ENCODE measurements around the gene MEG3. TPM values are rescaled to one million over a fixed set of nuclear protein-coding genes. Genes with fewer than 3 reads are reported as not detected.

Gene MEG3
- total and polyA plus RNA-seq, 2 of the 8 experiments (the other 6 are each of a cell fraction or from before 2014, with no cell fraction given) = 0.17 to 1.1 TPM

DNA sequence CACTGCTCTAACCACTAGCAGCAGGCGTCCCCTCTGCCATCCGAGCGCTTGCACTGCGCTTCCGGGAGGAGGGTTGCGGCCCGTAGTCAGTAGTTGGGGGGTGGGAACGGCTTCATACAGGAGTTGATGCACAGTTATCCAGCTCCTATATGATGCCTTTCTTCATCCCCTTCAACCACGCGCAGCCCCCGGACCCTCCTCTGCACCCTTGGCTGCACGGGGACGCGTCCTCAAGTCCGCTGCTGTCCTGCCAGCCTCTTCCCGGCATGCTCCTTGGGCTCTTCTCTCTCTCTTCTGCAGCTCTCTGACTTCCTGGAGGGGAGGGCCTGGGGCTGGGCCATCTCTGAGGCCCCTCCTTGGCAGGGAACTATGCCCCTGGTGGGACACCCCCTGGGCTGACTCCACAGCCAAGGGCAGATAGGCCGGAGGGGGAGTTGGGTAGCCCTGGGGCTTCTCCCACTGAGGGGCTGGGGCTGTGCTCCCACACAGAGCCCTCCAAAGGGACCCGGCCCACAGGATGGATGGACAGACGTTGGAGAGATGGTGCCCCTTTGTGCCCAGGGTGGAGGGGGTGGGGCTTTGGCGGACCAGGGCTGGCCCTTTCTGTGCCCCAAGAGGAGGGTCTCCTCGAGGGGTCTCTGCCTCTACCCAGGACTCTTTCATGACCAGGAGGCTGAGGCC is 48.6 kb downstream of the MEG3 start:
- DNase-seq (ENCODE audit: low read depth in 1 of 2, low spot score in 2 of 2) = no peak
- TF ChIP-seq TAF7 (optimal IDR thresholded peaks at IDR 0.05; ENCODE audit: borderline replicate concordance, low read depth, low read length) = no peak
- no peak for TF ChIP-seq POLR2AphosphoS5 (IDR thresholded peaks at IDR 0.05; ENCODE audit: low read depth, low read length)
- TF ChIP-seq CTBP2 (IDR thresholded peaks at IDR 0.05; ENCODE audit: borderline replicate concordance, insufficient read depth, insufficient read length, low read length) = no peak
- no peak for TF ChIP-seq RXRA (IDR thresholded peaks at IDR 0.05; ENCODE audit: insufficient read depth, low read depth, low read length)
- TF ChIP-seq RFX5 (IDR thresholded peaks at IDR 0.05; ENCODE audit: borderline replicate concordance, low read depth, low read length) = no peak
- no peak for TF ChIP-seq ZNF274 (IDR thresholded peaks at IDR 0.05; ENCODE audit: borderline replicate concordance, extremely low read depth, low read length)
- H3K27me3 ChIP-seq (replicated peaks in 1 of 4; ENCODE audit: control insufficient read depth in 3 of 4, extremely low read depth in 1 of 4, insufficient read depth in 3 of 4, low read length in 3 of 4) = no peaks in the 10 kb centered on the region
- H4K20me1 ChIP-seq (replicated peaks in 1 of 2; ENCODE audit: control insufficient read depth in 1 of 2, insufficient read depth in 2 of 2, low read length in 2 of 2) = no peaks in the 10 kb centered on the region
- no peak overlapping the region for H2BK20ac ChIP-seq (ENCODE audit: low read length)
- no peaks in the 10 kb centered on the region for H3K79me2 ChIP-seq (ENCODE audit: control insufficient read depth in 1 of 2, insufficient read depth in 2 of 2, low read length in 2 of 2)
- H3K18ac ChIP-seq (ENCODE audit: extremely low read depth, low read length) = no peak overlapping the region
- H2BK15ac ChIP-seq (ENCODE audit: low read length) = no peak overlapping the region
- H3K9ac ChIP-seq (replicated peaks in 1 of 4; ENCODE audit: extremely low read depth in 1 of 4, low read depth in 3 of 4, low read length in 3 of 4) = no peak overlapping the region
- no peak overlapping the region for H4K91ac ChIP-seq (replicated peaks; ENCODE audit: insufficient read length, low read length)
- H2BK120ac ChIP-seq (replicated peaks; ENCODE audit: low read depth, low read length) = no peak overlapping the region
- no peak overlapping the region for H2AFZ ChIP-seq (ENCODE audit: low read length)
- no peak overlapping the region for H3K4me3 ChIP-seq (ENCODE audit: extremely low read depth in 1 of 4, insufficient read depth in 2 of 4, low read depth in 3 of 4, low read length in 4 of 4)
- no peak overlapping the region for H3K4ac ChIP-seq (replicated peaks; ENCODE audit: insufficient read length, low read depth, low read length)
- H2AK5ac ChIP-seq (ENCODE audit: low read depth, low read length) = no peak overlapping the region
- no peaks in the 10 kb centered on the region for H3K23me2 ChIP-seq (ENCODE audit: low read depth, low read length)
- no peak overlapping the region for H3K27ac ChIP-seq (ENCODE audit: low read depth, low read length)
- FAIRE-seq = no peak
- no peak overlapping the region for H2BK5ac ChIP-seq (ENCODE audit: low read depth, low read length)
- no peaks in the 10 kb centered on the region for H3K36me3 ChIP-seq (ENCODE audit: control insufficient read depth in 2 of 4, insufficient read depth in 4 of 4, low read length in 3 of 4)
- H3K23ac ChIP-seq (ENCODE audit: insufficient read length) = no peak overlapping the region
- H4K8ac ChIP-seq (ENCODE audit: extremely low read depth, insufficient read depth, low read length) = no peak overlapping the region
- H3K79me1 ChIP-seq (ENCODE audit: low read depth, low read length) = no peaks in the 10 kb centered on the region
- 91% methylated on average over 21 of the region's 21 CpGs; no CpG with 5 or more reads in 1 of the 2 experiments for WGBS, 2 experiments (ENCODE audit: extremely low coverage in 1 of 2, insufficient coverage in 1 of 2, insufficient read length in 1 of 2, insufficient replicate concordance in 2 of 2, low coverage in 1 of 2, low lambda C conversion rate in 2 of 2, missing lambda C conversion rate in 1 of 2)
- peaks cover 0 to 5% (median 0%) of the 10 kb centered on the region in 4 experiments; a peak in 1 of 7 replicates for H3K4me1 ChIP-seq (replicated peaks in 1 of 4; ENCODE audit: control insufficient read depth in 3 of 4, insufficient read depth in 4 of 4, low read length in 3 of 4)
- POLR2A ChIA-PET (ENCODE audit: partially characterized antibody) = no interaction called here
- no peak overlapping the region for H3K14ac ChIP-seq (ENCODE audit: insufficient read length)
- H2BK12ac ChIP-seq (ENCODE audit: low read depth, low read length) = no peak overlapping the region
- H3K9me3 ChIP-seq (ENCODE audit: insufficient read depth in 2 of 2, low read depth in 1 of 2, low read length in 1 of 2) = 0 out of 4 replicates have a peak, but pooled peaks cover 0 to 4% of the 10 kb centered on the region in 2 experiments
- CTCF ChIA-PET (ENCODE audit: partially characterized antibody) = interaction anchor here (0.6 kb wide), 1 partner anchor 27 kb away, joined by 3 read pairs; no protein-coding TSS in a partner anchor
- no peak overlapping the region for H3K4me2 ChIP-seq (ENCODE audit: insufficient read depth in 1 of 2, low read depth in 2 of 2, low read length in 2 of 2)
- no peak overlapping the region for H3K56ac ChIP-seq (replicated peaks; ENCODE audit: insufficient read length, low read depth, low read length)
- no peak overlapping the region for H4K5ac ChIP-seq (ENCODE audit: insufficient read length, low read depth, low read length)

All from H1 (cell line).